Epithelial cell of alveolus of lung (primary cell): Measurements from ENCODE around the gene PLPPR3. TPM values are rescaled to one million over a fixed set of nuclear protein-coding genes. Genes with fewer than 3 reads are reported as not detected.

Experiments
- total RNA-seq: library from RNA; depleted of rRNA; stranded (reverse); fragments of >200 nt; gene quantifications from 2 replicates; pipeline ENCODE4 v1.2.1, GENCODE V29; 2015

PLPPR3 gene
- total RNA-seq, result 1.7 and 102 TPM in 2 replicates

GRCh38 chr19:821825-822503 is at the start of gene PLPPR3:
TSS of gene PLPPR3 (minus strand) at chr19:821955. CDS start at chr19:821559, 396 bp downstream.

GRCh38 chr19:858868-859843 is 37.4 kb upstream of the PLPPR3 start, which contains the start of gene CFD:
TSS of gene CFD (plus strand) at chr19:859664. CDS start at chr19:859690, 26 bp downstream.

GRCh38 chr19:852136-853013 is 30.6 kb upstream of the PLPPR3 start, which contains the start of gene ELANE:
TSS of gene ELANE (plus strand) at chr19:852303. CDS start at chr19:852329, 26 bp downstream.

GRCh38 chr19:840519-841206 is 18.9 kb upstream of the PLPPR3 start, which contains the start of gene PRTN3:
TSS of gene PRTN3 (plus strand) at chr19:840999. CDS start at chr19:841009, 10 bp downstream.

GRCh38 chr19:827710-828321 is 6.1 kb upstream of the PLPPR3 start, which contains the start of gene AZU1:
TSS of gene AZU1 (plus strand) at chr19:827837. CDS start at chr19:827847, 10 bp downstream.

GRCh38 chr19:796692-797527 is 24.8 kb downstream of the PLPPR3 start, which contains the start of gene PTBP1:
TSS of gene PTBP1 (plus strand) at chr19:797452. CDS start at chr19:797498, 46 bp downstream.

Other genes with a start within 250 kb of the PLPPR3 start
- gene BSG, start 249.4 kb downstream of the PLPPR3 start, total RNA-seq, result 749 and 1,031 TPM in 2 replicates
- gene HCN2, start 232.1 kb downstream of the PLPPR3 start, total RNA-seq, result 1.6 and 2.7 TPM in 2 replicates
- 35.1 and 36.3 TPM in 2 replicates for gene POLRMT, start 188.4 kb downstream of the PLPPR3 start, total RNA-seq
- gene FGF22, start 182.1 kb downstream of the PLPPR3 start, total RNA-seq, result not detected in 2 replicates
- gene RNF126, start 158.7 kb downstream of the PLPPR3 start, total RNA-seq, result 57.8 and 95.7 TPM in 2 replicates
- 118 and 238 TPM in 2 replicates for gene FSTL3, start 145.6 kb downstream of the PLPPR3 start, total RNA-seq
- gene PRSS57, start 126.5 kb downstream of the PLPPR3 start, total RNA-seq, result 1.9 TPM in 1 of 2 replicates, not detected in the other
- gene PALM, start 113.0 kb downstream of the PLPPR3 start, total RNA-seq, result 15.9 and 83.0 TPM in 2 replicates
- gene MISP, start 70.8 kb downstream of the PLPPR3 start, total RNA-seq, result 3.2 TPM in 2 replicates
- 297 and 323 TPM in 2 replicates for gene PTBP1, start 24.5 kb downstream of the PLPPR3 start, total RNA-seq
- 2.5 TPM in 1 of 2 replicates, not detected in the other for gene AZU1, start 5.9 kb upstream of the PLPPR3 start, total RNA-seq
- 2.6 TPM in 1 of 2 replicates, not detected in the other for gene PRTN3, start 19.0 kb upstream of the PLPPR3 start, total RNA-seq
- gene ELANE, start 30.3 kb upstream of the PLPPR3 start, total RNA-seq, result 15.0 TPM in 1 of 2 replicates, not detected in the other
- 0.91 and 262 TPM in 2 replicates for gene CFD, start 37.7 kb upstream of the PLPPR3 start, total RNA-seq
- 45.9 and 54.3 TPM in 2 replicates for gene MED16, start 71.2 kb upstream of the PLPPR3 start, total RNA-seq
- gene RNU6-9, start 71.5 kb upstream of the PLPPR3 start, total RNA-seq, result not detected in 2 replicates
- gene R3HDM4, start 91.3 kb upstream of the PLPPR3 start, total RNA-seq, result 51.7 and 56.2 TPM in 2 replicates
- gene KISS1R, start 95.4 kb upstream of the PLPPR3 start, total RNA-seq, result 0.39 TPM in 1 of 2 replicates, not detected in the other
- gene ARID3A, start 104.1 kb upstream of the PLPPR3 start, total RNA-seq, result 12.2 and 14.5 TPM in 2 replicates
- 49.1 and 54.8 TPM in 2 replicates for gene WDR18, start 162.4 kb upstream of the PLPPR3 start, total RNA-seq
- gene GRIN3B, start 178.5 kb upstream of the PLPPR3 start, total RNA-seq, result 1.6 and 2.0 TPM in 2 replicates
- gene TMEM259, start 199.2 kb upstream of the PLPPR3 start, total RNA-seq, result 126 and 158 TPM in 2 replicates
- not detected in 2 replicates for gene RNU6-2, start 199.6 kb upstream of the PLPPR3 start, total RNA-seq
- 265 and 382 TPM in 2 replicates for gene CNN2, start 204.7 kb upstream of the PLPPR3 start, total RNA-seq
- 1.9 and 3.3 TPM in 2 replicates for gene ABCA7, start 218.2 kb upstream of the PLPPR3 start, total RNA-seq
- 3.4 and 4.5 TPM in 2 replicates for gene ARHGAP45, start 245.2 kb upstream of the PLPPR3 start, total RNA-seq